Measurements from ENCODE around the gene GOLGB1. TPM values are rescaled to one million over a fixed set of nuclear protein-coding genes. Genes with fewer than 3 reads are reported as not detected.

Gene GOLGB1
- total and polyA plus RNA-seq, 7 donors = 9.7 to 70.1 (median 44.8) TPM

- H3K27ac ChIP-seq = no peak overlapping the region
- no peaks in the 10 kb centered on the region for H3K4me1 ChIP-seq
- H3K4me3 ChIP-seq = no peak overlapping the region
- no peaks in the 10 kb centered on the region for H3K36me3 ChIP-seq
- no peaks in the 10 kb centered on the region for H3K27me3 ChIP-seq
- WGBS, 2 donors = 64 to 84% methylated on average over 3 of the region's 3 CpGs
- no peak for DNase-seq
- no peaks in the 10 kb centered on the region for H3K9me3 ChIP-seq
- TF ChIP-seq POLR2AphosphoS5 (IDR thresholded peaks at IDR 0.05) (no peak), POLR2A (IDR thresholded peaks at IDR 0.05) (no peak), EP300 (IDR thresholded peaks at IDR 0.05) (no peak), CTCF (IDR thresholded peaks at IDR 0.05) (no peak)
- intact Hi-C loops (cut with DNase I) = no loop called here
Measured at GRCh38 chr3:121627622-121628021, 121.9 kb downstream of the GOLGB1 start.

GRCh38 chr3:121627211-121627610 is 122.3 kb downstream of the GOLGB1 start:
- no peak for DNase-seq
- no peak overlapping the region for H3K4me3 ChIP-seq
- TF ChIP-seq POLR2A (IDR thresholded peaks at IDR 0.05) = no peak
- H3K36me3 ChIP-seq = no peaks in the 10 kb centered on the region
- H3K27me3 ChIP-seq = no peaks in the 10 kb centered on the region
- H3K9me3 ChIP-seq = no peaks in the 10 kb centered on the region
- H3K27ac ChIP-seq = no peak overlapping the region
- WGBS, 2 donors = 92 to 94% methylated on average over 4 of the region's 4 CpGs
- intact Hi-C loops (cut with DNase I) = no loop called here
- no peaks in the 10 kb centered on the region for H3K4me1 ChIP-seq

GRCh38 chr3:121626495-121626894 is 123.0 kb downstream of the GOLGB1 start:
- no peaks in the 10 kb centered on the region for H3K9me3 ChIP-seq
- no peaks in the 10 kb centered on the region for H3K27me3 ChIP-seq
- DNase-seq = no peak
- no peaks in the 10 kb centered on the region for H3K36me3 ChIP-seq
- no peak overlapping the region for H3K27ac ChIP-seq
- no peaks in the 10 kb centered on the region for H3K4me1 ChIP-seq
- H3K4me3 ChIP-seq = no peak overlapping the region
- intact Hi-C loops (cut with DNase I) = no loop called here
- TF ChIP-seq EP300 (IDR thresholded peaks at IDR 0.05) (no peak), POLR2A (IDR thresholded peaks at IDR 0.05) (no peak), POLR2AphosphoS5 (IDR thresholded peaks at IDR 0.05) (no peak), CTCF (IDR thresholded peaks at IDR 0.05) (no peak)
- 95 to 97% methylated on average over 4 of the region's 4 CpGs for WGBS, 2 donors

- DNase-seq = no peak
- H3K4me3 ChIP-seq = no peak overlapping the region
- intact Hi-C loops (cut with DNase I) = no loop called here
- no peak overlapping the region for H3K27ac ChIP-seq
- no peaks in the 10 kb centered on the region for H3K4me1 ChIP-seq
- WGBS, 2 donors = 76 to 83% methylated on average over 14 of the region's 14 CpGs
- no peaks in the 10 kb centered on the region for H3K27me3 ChIP-seq
- no peaks in the 10 kb centered on the region for H3K36me3 ChIP-seq
- TF ChIP-seq EP300 (IDR thresholded peaks at IDR 0.05) (no peak), POLR2A (IDR thresholded peaks at IDR 0.05) (no peak), CTCF (IDR thresholded peaks at IDR 0.05) (no peak), POLR2AphosphoS5 (IDR thresholded peaks at IDR 0.05) (no peak)
- H3K9me3 ChIP-seq = no peaks in the 10 kb centered on the region
Measured at GRCh38 chr3:121624147-121624899, 125.2 kb downstream of the GOLGB1 start.

- Histone ChIP-seq H3K4me1 (no peaks in the 10 kb centered on the region), H3K4me3 (no peak overlapping the region), H3K27me3 (no peaks in the 10 kb centered on the region), H3K9me3 (no peaks in the 10 kb centered on the region), H3K36me3 (no peaks in the 10 kb centered on the region), H3K27ac (no peak overlapping the region)
- no peak for TF ChIP-seq EP300 (IDR thresholded peaks at IDR 0.05)
- TF ChIP-seq POLR2AphosphoS5 (IDR thresholded peaks at IDR 0.05) = no peak
- TF ChIP-seq CTCF (IDR thresholded peaks at IDR 0.05) = no peak
- no peak for TF ChIP-seq POLR2A (IDR thresholded peaks at IDR 0.05)
- no peak for DNase-seq
- 94 to 95% methylated on average over 6 of the region's 6 CpGs for WGBS, 2 donors
- intact Hi-C loops (cut with DNase I) = no loop called here
Measured at GRCh38 chr3:121621491-121621890, 128.1 kb downstream of the GOLGB1 start.
